ENCODE data around the gene FERMT3. TPM values are rescaled to one million over a fixed set of nuclear protein-coding genes. Genes with fewer than 3 reads are reported as not detected.
A peak's percentile ranks its signal among the peaks of the same experiment; 100 is the strongest.

FERMT3 gene
- polyA plus RNA-seq, 3 donors: 289 to 421 (median 310) TPM

GRCh38 chr11:64176751-64177150 lies 29.8 kb upstream of the FERMT3 start:
- Histone ChIP-seq H3K36me3 (replicated peaks in 1 of 2; ENCODE audit: control insufficient read depth in 1 of 2, insufficient read depth in 2 of 2, low read length in 2 of 2) (no peaks in the 10 kb centered on the region), H3K27ac (ENCODE audit: low read depth in 1 of 2, low read length in 2 of 2) (no peak overlapping the region)
- peaks cover 23% of the 10 kb centered on the region for H3K4me1 Mint-ChIP-seq

DNA sequence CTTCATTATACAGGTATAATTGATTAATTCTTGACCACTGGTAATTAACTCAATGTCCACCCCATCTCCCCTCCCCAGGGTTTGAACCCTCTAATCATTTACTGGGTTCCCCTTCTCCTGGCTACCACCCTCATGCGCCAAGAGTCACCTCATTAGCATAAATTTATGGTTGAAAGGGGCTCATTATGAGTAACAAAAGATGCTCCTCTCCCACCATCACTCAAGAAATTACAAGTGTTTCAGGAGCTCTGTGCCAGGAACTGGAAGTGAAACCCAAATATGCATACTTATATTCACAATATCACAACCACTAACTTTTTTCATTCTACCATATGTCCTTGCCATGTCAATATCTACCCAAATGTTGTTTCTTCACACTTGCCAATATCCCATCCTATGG lies 28.3 kb upstream of the FERMT3 start:
- Mint-ChIP-seq H3K4me3 (no peak overlapping the region), H3K27ac (no peak overlapping the region), H3K4me1 (peaks cover 32% of the 10 kb centered on the region), H3K36me3 (peaks cover 0 to 3% of the 10 kb centered on the region in 2 donors), H3K9me3 (peaks cover 0 to 7% (median 3%) of the 10 kb centered on the region in 7 donors), H3K27me3 (ENCODE audit: low read depth in 3 of 3) (peaks cover 0 to 6% (median 0%) of the 10 kb centered on the region in 3 donors)
- Histone ChIP-seq H3K9me3 (replicated peaks in 1 of 2; ENCODE audit: control insufficient read depth in 1 of 2, insufficient read depth in 1 of 2, low read length in 2 of 2) (peaks cover 0 to 7% of the 10 kb centered on the region in 2 donors), H3K4me1 (ENCODE audit: control insufficient read depth in 1 of 2, insufficient read depth in 2 of 2, low read length in 2 of 2) (peaks cover 12 to 20% of the 10 kb centered on the region in 2 donors), H3K4me3 (replicated peaks in 1 of 3; ENCODE audit: low read depth in 2 of 3, low read length in 3 of 3) (no peak overlapping the region), H4K20me1 (ENCODE audit: insufficient read depth, low read length) (no peaks in the 10 kb centered on the region), H3K36me3 (replicated peaks in 1 of 2; ENCODE audit: control insufficient read depth in 1 of 2, insufficient read depth in 2 of 2, low read length in 2 of 2) (no peaks in the 10 kb centered on the region), H2AFZ (ENCODE audit: insufficient read depth, low read depth, low read length, poor library complexity, severe bottlenecking) (no peak overlapping the region), H3K9ac (ENCODE audit: insufficient read depth, low read length, poor library complexity, severe bottlenecking) (no peak overlapping the region), H3K79me2 (ENCODE audit: insufficient read depth, low read length) (peaks cover 1% of the 10 kb centered on the region), H3K27me3 (ENCODE audit: control insufficient read depth in 2 of 2, insufficient read depth in 2 of 2, low read length in 2 of 2) (no peaks in the 10 kb centered on the region), H3K4me2 (replicated peaks; ENCODE audit: extremely low read depth, low read length, poor library complexity, severe bottlenecking) (no peak overlapping the region), H3K27ac (ENCODE audit: low read depth in 1 of 2, low read length in 2 of 2) (no peak overlapping the region)
- DNase-seq: no peak
- no peak for TF ChIP-seq CTCF (IDR thresholded peaks at IDR 0.05)
- no CpG with 5 or more reads among the region's 1 CpG for WGBS (ENCODE audit: insufficient coverage)
- intact Hi-C loops (cut with micrococcal nuclease): no loop called here

More at GRCh38 chr11:64176751-64177150, 29.8 kb upstream of the FERMT3 start:
- Histone ChIP-seq H2AFZ (ENCODE audit: insufficient read depth, low read depth, low read length, poor library complexity, severe bottlenecking) (no peak overlapping the region), H3K79me2 (ENCODE audit: insufficient read depth, low read length) (no peaks in the 10 kb centered on the region), H3K9ac (ENCODE audit: insufficient read depth, low read length, poor library complexity, severe bottlenecking) (no peak overlapping the region), H3K4me3 (replicated peaks in 1 of 3; ENCODE audit: low read depth in 2 of 3, low read length in 3 of 3) (no peak overlapping the region), H4K20me1 (ENCODE audit: insufficient read depth, low read length) (no peaks in the 10 kb centered on the region), H3K4me2 (replicated peaks; ENCODE audit: extremely low read depth, low read length, poor library complexity, severe bottlenecking) (no peak overlapping the region), H3K27me3 (ENCODE audit: control insufficient read depth in 2 of 2, insufficient read depth in 2 of 2, low read length in 2 of 2) (no peaks in the 10 kb centered on the region), H3K9me3 (replicated peaks in 1 of 2; ENCODE audit: control insufficient read depth in 1 of 2, insufficient read depth in 1 of 2, low read length in 2 of 2) (peaks cover 0 to 7% of the 10 kb centered on the region in 2 donors), H3K4me1 (ENCODE audit: control insufficient read depth in 1 of 2, insufficient read depth in 2 of 2, low read length in 2 of 2) (peaks cover 8 to 15% of the 10 kb centered on the region in 2 donors)
- intact Hi-C loops (cut with micrococcal nuclease): no loop called here
- H3K4me3 Mint-ChIP-seq: no peak overlapping the region
- H3K27ac Mint-ChIP-seq: peak overlapping the region in 1 of 7 donors; percentile 35
- 32% methylated on average over 4 of the region's 8 CpGs for WGBS (ENCODE audit: insufficient coverage)
- DNase-seq: no peak
- no peaks in the 10 kb centered on the region for H3K36me3 Mint-ChIP-seq
- H3K27me3 Mint-ChIP-seq (ENCODE audit: low read depth in 3 of 3): peaks cover 0 to 6% (median 0%) of the 10 kb centered on the region in 3 donors
- H3K9me3 Mint-ChIP-seq: peaks cover 0 to 7% (median 3%) of the 10 kb centered on the region in 7 donors
- TF ChIP-seq CTCF (IDR thresholded peaks at IDR 0.05): no peak

All from CD14-positive monocyte (primary cell).